PC-3 (cell line): ENCODE measurements around the gene PLPP7. TPM values are rescaled to one million over a fixed set of nuclear protein-coding genes. Genes with fewer than 3 reads are reported as not detected.

Experiments used
- ATAC-seq: fragments of 200-7000 bp; cut with Tn5 transposase; 2 replicates; pipeline ENCODE4 v1.9.1; 2020; ENCODE audit warnings: mild to moderate bottlenecking, moderate library complexity
- BruUV-seq: library from RNA; stranded (reverse); fragments of 400-500 nt; replicated peaks from 2 replicates; lab custom pipeline; 2021; lab: Mats Ljungman, UMichigan
- CTCF ChIA-PET: fragments of 300-600 bp; sonication (Branson Sonifier 250); formaldehyde crosslinking; loops from one replicate; lab custom pipeline; 2022; ENCODE audit warnings: antibody characterized with exemption; lab: Charles Lee
- POLR2A ChIA-PET: fragments of 300-600 bp; sonication (Branson Sonifier 250); formaldehyde crosslinking; loops from one replicate; lab custom pipeline; 2022; ENCODE audit warnings: antibody characterized with exemption; ENCODE audit not compliant: unreplicated experiment; lab: Charles Lee
- DNase-seq: peaks from one replicate; pipeline ENCODE4 v3.0.0-alpha.2; 2015
- H2AFZ ChIP-seq: fragments of 300-600 bp; sonication (generic); 2 replicates; pipeline ENCODE4 v1.6.0; 2016; ENCODE audit warnings: antibody characterized with exemption, low read length
- H3F3A ChIP-seq: fragments of 300-600 bp; sonication (generic); one replicate; pipeline ENCODE4 v1.6.0; 2017; ENCODE audit warnings: antibody characterized with exemption, low read length, control low read depth, mild to moderate bottlenecking; ENCODE audit not compliant: unreplicated experiment
- H3K27ac ChIP-seq: fragments of 300-600 bp; sonication (generic); 2 replicates; pipeline ENCODE4 v1.5.1; 2016; ENCODE audit warnings: mild to moderate bottlenecking, low read length
- H3K27me3 ChIP-seq: fragments of 300-600 bp; sonication (generic); 2 replicates; pipeline ENCODE4 v1.6.1; 2016; ENCODE audit warnings: low read length, mixed read lengths
- H3K36me3 ChIP-seq: fragments of 300-600 bp; sonication (generic); 2 replicates; pipeline ENCODE4 v1.6.1; 2016; ENCODE audit warnings: low read depth, mixed run types, low read length, mixed read lengths
- H3K4me1 ChIP-seq: fragments of 300-600 bp; sonication (generic); 2 replicates; pipeline ENCODE4 v1.5.1; 2016; ENCODE audit warnings: low read length; ENCODE audit not compliant: insufficient read depth
- H3K4me2 ChIP-seq: fragments of 300-600 bp; sonication (generic); 2 replicates; pipeline ENCODE4 v1.6.0; 2016; ENCODE audit warnings: low read length
- H3K4me3 ChIP-seq: fragments of 300-600 bp; sonication (generic); 2 replicates; pipeline ENCODE4 v1.5.1; 2016; ENCODE audit warnings: mild to moderate bottlenecking, low read length, mixed read lengths
- H3K79me2 ChIP-seq: fragments of 300-600 bp; sonication (generic); 2 replicates; pipeline ENCODE4 v1.6.1; 2017; ENCODE audit warnings: low read length, mixed read lengths
- H3K9ac ChIP-seq: fragments of 300-600 bp; sonication (generic); 2 replicates; pipeline ENCODE4 v1.6.0; 2016; ENCODE audit warnings: mild to moderate bottlenecking, low read length
- H3K9me2 ChIP-seq: fragments of 300-600 bp; sonication (generic); replicated peaks from 2 replicates; pipeline ENCODE4 v1.6.1; 2016; ENCODE audit warnings: mixed run types, low read length, mixed read lengths
- H3K9me3 ChIP-seq: fragments of 300-600 bp; sonication (generic); 2 replicates; pipeline ENCODE4 v1.6.1; 2016; ENCODE audit warnings: low read length, mixed read lengths
- H4K20me1 ChIP-seq: fragments of 300-600 bp; sonication (generic); 2 replicates; pipeline ENCODE4 v1.6.1; 2016; ENCODE audit warnings: low read length, mixed read lengths
- CTCF ChIP-seq: fragments of 300-600 bp; sonication (generic); conservative IDR thresholded peaks from 2 replicates; pipeline ENCODE4 v1.5.1; 2017; ENCODE audit warnings: antibody characterized with exemption, low read depth, mild to moderate bottlenecking, low read length
- EZH2 ChIP-seq: fragments of 300-600 bp; sonication (generic); IDR thresholded peaks from one replicate; pipeline ENCODE4 v1.6.1; 2017; ENCODE audit warnings: antibody characterized with exemption, mild to moderate bottlenecking, low read length; ENCODE audit not compliant: unreplicated experiment
- EZH2phosphoT487 ChIP-seq: fragments of 300-600 bp; sonication (generic); IDR thresholded peaks from 2 replicates; pipeline ENCODE4 v1.6.1; 2018; ENCODE audit warnings: mild to moderate bottlenecking, antibody characterized with exemption, low read length, borderline replicate concordance
- intact Hi-C: fragments of 100-400 bp; cut with micrococcal nuclease; formaldehyde crosslinking; loops from 2 replicates; pipeline ENCODE4 v1.9.0; 2023
- total RNA-seq: library from RNA; depleted of rRNA; stranded (reverse); fragments of >200 nt; gene quantifications from 2 replicates; pipeline ENCODE4 v1.2.3, GENCODE V29; 2014

The PLPP7 gene
- total RNA-seq, 1 experiment from 2014 or later = not detected

GRCh38 chr9:131318231-131319085 lies 28.9 kb downstream of the PLPP7 start:
- Histone ChIP-seq H2AFZ (no peak overlapping the region), H3K9me2 (no peaks in the 10 kb centered on the region), H3K4me3 (no peak overlapping the region), H3K4me2 (no peak overlapping the region), H3K4me1 (no peaks in the 10 kb centered on the region), H3K9me3 (no peaks in the 10 kb centered on the region), H3F3A (no peaks in the 10 kb centered on the region), H3K27me3 (no peaks in the 10 kb centered on the region), H3K9ac (no peak overlapping the region), H3K79me2 (no peaks in the 10 kb centered on the region), H4K20me1 (no peaks in the 10 kb centered on the region), H3K27ac (no peak overlapping the region), H3K36me3 (no peaks in the 10 kb centered on the region)
- no peak for ATAC-seq
- TF ChIP-seq EZH2phosphoT487 (no peak), EZH2 (no peak), CTCF (no peak)
- intact Hi-C loops = no loop called here
- no peak for DNase-seq
- no TSS peak for BruUV-seq
- ChIA-PET POLR2A (no interaction called here), CTCF (no interaction called here)

- ChIA-PET POLR2A (no interaction called here), CTCF (no interaction called here)
- no peaks in the 10 kb centered on the region for H3K4me1 ChIP-seq
- H3K9ac ChIP-seq = no peak overlapping the region
- no peak overlapping the region for H3K27ac ChIP-seq
- no peaks in the 10 kb centered on the region for H3K27me3 ChIP-seq
- H3K4me2 ChIP-seq = no peak overlapping the region
- no peaks in the 10 kb centered on the region for H3K9me2 ChIP-seq
- no peaks in the 10 kb centered on the region for H3F3A ChIP-seq
- H3K79me2 ChIP-seq = no peaks in the 10 kb centered on the region
- no TSS peak for BruUV-seq
- no peak overlapping the region for H3K4me3 ChIP-seq
- no peaks in the 10 kb centered on the region for H3K36me3 ChIP-seq
- DNase-seq = no peak
- intact Hi-C loops = no loop called here
- H4K20me1 ChIP-seq = no peaks in the 10 kb centered on the region
- no peak overlapping the region for H2AFZ ChIP-seq
- ATAC-seq = no peak
- TF ChIP-seq CTCF (no peak), EZH2 (no peak), EZH2phosphoT487 (no peak)
- H3K9me3 ChIP-seq = no peaks in the 10 kb centered on the region
Measured at GRCh38 chr9:131319486-131319885, 30.0 kb downstream of the PLPP7 start.

- Histone ChIP-seq H3K27ac (no peak overlapping the region), H3K9ac (no peak overlapping the region), H3K36me3 (no peaks in the 10 kb centered on the region), H3K4me3 (no peak overlapping the region), H3K9me2 (no peaks in the 10 kb centered on the region), H3K4me1 (no peaks in the 10 kb centered on the region), H3K27me3 (no peaks in the 10 kb centered on the region), H3K79me2 (no peaks in the 10 kb centered on the region), H4K20me1 (no peaks in the 10 kb centered on the region), H3F3A (no peaks in the 10 kb centered on the region), H2AFZ (no peak overlapping the region), H3K4me2 (no peak overlapping the region), H3K9me3 (no peaks in the 10 kb centered on the region)
- ChIA-PET POLR2A (no interaction called here), CTCF (no interaction called here)
- intact Hi-C loops = no loop called here
- no TSS peak for BruUV-seq
- no peak for TF ChIP-seq CTCF
- TF ChIP-seq EZH2phosphoT487 = no peak
- TF ChIP-seq EZH2 = no peak
- DNase-seq (no peak), ATAC-seq (no peak)
Measured at GRCh38 chr9:131320031-131320685, 30.6 kb downstream of the PLPP7 start.
